Neuron (in vitro differentiated cells): Measurements from ENCODE around the gene RNF10.

Source experiments
- H2AFZ ChIP-seq: one replicate; pipeline ENCODE4 v1.6.1; 2013; ENCODE audit warnings: low read depth, mild to moderate bottlenecking, inconsistent platforms, low read length, moderate library complexity
- H3K27me3 ChIP-seq: one replicate; pipeline ENCODE4 v1.6.1; 2013; ENCODE audit warnings: low read length; ENCODE audit not compliant: insufficient read depth
- H3K36me3 ChIP-seq: one replicate; pipeline ENCODE4 v1.6.1; 2013; ENCODE audit warnings: low read length; ENCODE audit not compliant: insufficient read depth
- H3K4me1 ChIP-seq: one replicate; pipeline ENCODE4 v1.6.1; 2013; ENCODE audit warnings: low read length; ENCODE audit not compliant: insufficient read depth
- H3K4me3 ChIP-seq: 2 replicates; pipeline ENCODE4 v1.5.1; 2013; ENCODE audit warnings: mild to moderate bottlenecking, low read length, moderate library complexity
- H3K9me3 ChIP-seq: one replicate; pipeline ENCODE4 v1.6.1; 2013; ENCODE audit warnings: low read length

The RNF10 gene

DNA sequence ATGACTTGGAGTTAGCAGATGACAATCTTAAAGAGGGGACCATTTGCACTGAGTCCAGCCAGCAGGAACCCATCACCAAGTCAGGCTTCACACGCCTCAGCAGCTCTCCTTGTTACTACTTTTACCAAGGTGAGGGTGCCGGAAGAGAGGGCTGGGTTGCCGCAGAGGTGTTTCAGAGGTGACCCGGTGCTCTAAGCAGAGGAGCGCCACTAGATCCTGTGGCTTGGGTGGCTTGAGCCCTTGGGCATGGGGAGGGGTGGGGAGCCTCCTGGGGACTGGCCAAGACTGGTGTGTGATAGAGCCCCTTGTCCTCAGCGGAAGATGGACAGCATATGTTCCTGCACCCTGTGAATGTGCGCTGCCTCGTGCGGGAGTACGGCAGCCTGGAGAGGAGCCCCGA is 29.3 kb downstream of the RNF10 start:
- H3K4me3 ChIP-seq, result no peak overlapping the region
- no peaks in the 10 kb centered on the region for H3K9me3 ChIP-seq
- no peak overlapping the region for H2AFZ ChIP-seq
- H3K36me3 ChIP-seq, result peaks cover 80% of the 10 kb centered on the region
- no peaks in the 10 kb centered on the region for H3K27me3 ChIP-seq
- H3K4me1 ChIP-seq, result no peaks in the 10 kb centered on the region

DNA sequence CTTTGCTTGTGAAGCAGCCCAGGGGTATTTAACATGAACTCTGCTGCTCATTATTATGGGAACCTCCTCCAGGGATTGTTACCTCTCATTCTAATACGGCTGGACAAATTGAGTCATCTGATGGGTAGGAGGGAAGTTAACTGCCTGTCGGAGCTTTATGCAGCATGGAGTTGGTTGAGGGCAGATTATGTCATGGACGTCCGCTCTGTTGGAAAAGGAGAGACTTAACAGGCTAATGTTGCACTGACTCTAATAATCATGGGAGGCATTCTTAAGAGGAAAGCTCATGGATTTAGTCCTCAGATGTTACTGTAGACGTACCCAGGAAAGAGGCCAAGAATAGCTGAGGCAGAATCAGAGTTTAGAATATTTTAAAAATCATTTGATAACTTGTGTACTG is 37.1 kb downstream of the RNF10 start:
- H2AFZ ChIP-seq, result no peak overlapping the region
- no peak overlapping the region for H3K4me3 ChIP-seq
- no peaks in the 10 kb centered on the region for H3K4me1 ChIP-seq
- H3K36me3 ChIP-seq, result peaks cover 82% of the 10 kb centered on the region
- H3K9me3 ChIP-seq, result no peaks in the 10 kb centered on the region
- no peaks in the 10 kb centered on the region for H3K27me3 ChIP-seq

DNA sequence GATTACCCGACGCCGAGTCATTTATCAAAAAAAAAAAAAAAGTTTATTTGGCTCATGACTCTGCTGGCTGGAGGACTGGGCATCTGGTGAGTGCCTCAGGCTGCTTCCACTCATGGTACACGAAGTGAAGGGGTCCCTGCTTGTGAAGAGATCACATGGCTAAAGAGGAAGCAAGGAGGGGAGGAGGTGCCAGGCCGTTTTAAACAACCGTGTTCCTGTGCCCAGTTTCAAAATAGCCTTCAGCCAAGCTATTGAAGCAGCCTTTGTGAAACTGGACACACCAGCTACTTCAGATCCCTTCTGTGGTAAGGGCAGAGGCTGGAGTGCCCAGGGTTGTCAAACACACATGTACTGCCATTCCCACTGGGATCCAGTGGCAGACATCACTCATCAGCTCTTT is 39.4 kb downstream of the RNF10 start:
- Histone ChIP-seq H3K4me1 (no peaks in the 10 kb centered on the region), H3K36me3 (peaks cover 80% of the 10 kb centered on the region), H2AFZ (no peak overlapping the region), H3K4me3 (no peak overlapping the region), H3K27me3 (no peaks in the 10 kb centered on the region), H3K9me3 (no peaks in the 10 kb centered on the region)

DNA sequence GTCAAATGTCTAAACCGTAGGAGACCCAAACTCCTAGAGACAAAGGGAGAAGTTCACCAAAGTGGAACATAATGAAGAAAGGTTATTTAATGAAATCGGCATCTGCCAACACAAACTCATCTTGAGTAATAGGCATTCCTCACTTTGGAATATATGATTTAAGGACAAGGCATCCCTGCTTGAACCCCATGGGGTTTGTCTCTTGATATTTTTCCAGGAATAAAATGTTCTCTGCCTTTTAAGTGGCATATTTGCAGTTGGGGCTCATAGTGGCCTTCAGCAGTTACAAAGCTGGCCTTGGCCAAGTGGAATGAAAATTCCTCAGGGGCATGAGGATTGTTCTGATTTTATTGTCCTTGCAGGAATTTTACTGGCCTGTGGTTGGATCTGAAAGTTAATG is 40.0 kb downstream of the RNF10 start:
- H3K27me3 ChIP-seq, result no peaks in the 10 kb centered on the region
- no peak overlapping the region for H2AFZ ChIP-seq
- H3K4me1 ChIP-seq, result no peaks in the 10 kb centered on the region
- H3K36me3 ChIP-seq, result peaks cover 79% of the 10 kb centered on the region
- no peaks in the 10 kb centered on the region for H3K9me3 ChIP-seq
- H3K4me3 ChIP-seq, result no peak overlapping the region

DNA sequence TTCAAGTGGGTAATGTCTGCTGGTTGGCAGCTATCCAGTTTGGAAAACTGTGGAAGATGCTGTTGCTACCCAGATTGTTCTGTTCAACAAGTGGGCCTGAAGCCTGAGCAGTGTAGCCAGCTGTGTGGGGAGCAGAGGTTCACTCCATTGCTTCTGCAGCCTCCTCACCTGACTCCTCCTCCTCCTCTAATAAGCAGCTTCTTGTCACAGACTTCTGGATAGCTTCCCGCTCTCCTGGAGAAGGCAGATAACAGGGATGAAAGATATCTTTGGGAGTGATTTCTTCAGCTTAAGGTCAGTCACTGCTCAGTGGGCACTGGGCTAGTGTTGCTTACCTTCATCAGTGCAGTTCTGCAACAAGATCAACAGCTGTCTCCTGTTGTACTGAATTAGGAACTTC is 45.0 kb downstream of the RNF10 start:
- peaks cover 44% of the 10 kb centered on the region for H3K36me3 ChIP-seq
- H3K4me1 ChIP-seq, result peaks cover 15% of the 10 kb centered on the region
- H2AFZ ChIP-seq, result no peak overlapping the region
- H3K4me3 ChIP-seq, result no peak overlapping the region
- H3K27me3 ChIP-seq, result peaks cover 5% of the 10 kb centered on the region
- no peaks in the 10 kb centered on the region for H3K9me3 ChIP-seq

DNA sequence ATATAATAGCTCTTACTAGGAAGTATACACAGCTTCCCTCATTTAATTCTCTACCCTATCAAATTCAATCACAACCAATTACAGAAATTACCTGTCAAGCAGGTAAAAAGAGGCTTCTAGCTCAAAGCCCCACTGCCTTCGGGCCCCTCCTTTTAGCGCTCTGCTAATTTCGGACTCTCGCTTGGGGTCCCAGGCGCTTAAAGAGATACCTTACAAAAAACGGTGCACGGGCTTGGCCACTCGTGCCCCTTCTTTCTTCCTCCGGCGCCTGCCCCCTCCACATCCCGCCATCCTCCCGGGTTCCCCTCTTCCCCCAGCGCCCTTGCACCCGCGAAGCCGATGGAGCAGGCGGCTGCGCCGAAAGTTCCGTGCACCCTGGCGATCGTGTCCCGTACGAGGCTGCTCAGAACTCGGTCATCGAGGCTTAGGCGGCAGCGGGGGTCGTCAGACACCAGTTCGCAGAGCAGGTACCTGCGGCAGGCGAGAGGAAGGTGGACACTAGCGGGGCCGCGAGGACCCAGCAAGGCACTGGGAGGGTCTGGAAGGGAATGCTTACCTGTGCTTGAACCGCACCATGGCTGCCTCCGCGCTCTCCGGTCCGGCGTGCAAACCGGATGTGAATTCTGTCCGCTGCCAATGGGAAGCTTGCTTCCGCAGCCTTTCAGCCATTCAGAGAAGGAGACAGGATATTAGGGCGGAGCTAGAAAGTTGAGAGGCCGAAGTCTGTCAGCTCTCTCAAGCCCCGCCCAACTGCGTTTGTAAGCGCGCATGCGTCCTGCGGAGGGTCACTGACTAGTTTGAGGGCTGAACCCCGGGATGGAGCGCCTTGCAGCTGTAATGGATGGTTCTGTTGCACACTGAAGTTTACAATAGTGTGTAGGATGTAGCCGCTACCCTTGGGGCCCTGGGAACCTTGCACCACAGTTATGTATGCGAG is 46.9 kb downstream of the RNF10 start, which contains the start of gene POP5:
TSS of gene POP5 (minus strand) at position 616 of the 937 bp plus-strand sequence. CDS start at position 576, 40 bp downstream.
- peak within 1 kb of the TSS; percentile 65 for H3K4me3 ChIP-seq
- peak within 1 kb of the TSS; percentile 60 for H2AFZ ChIP-seq
- no peaks in the 10 kb centered on the region for H3K9me3 ChIP-seq
- H3K4me1 ChIP-seq, result peaks cover 16% of the 10 kb centered on the region
- peaks cover 32% of the 10 kb centered on the region for H3K36me3 ChIP-seq
- H3K27me3 ChIP-seq, result peaks cover 18% of the 10 kb centered on the region

DNA sequence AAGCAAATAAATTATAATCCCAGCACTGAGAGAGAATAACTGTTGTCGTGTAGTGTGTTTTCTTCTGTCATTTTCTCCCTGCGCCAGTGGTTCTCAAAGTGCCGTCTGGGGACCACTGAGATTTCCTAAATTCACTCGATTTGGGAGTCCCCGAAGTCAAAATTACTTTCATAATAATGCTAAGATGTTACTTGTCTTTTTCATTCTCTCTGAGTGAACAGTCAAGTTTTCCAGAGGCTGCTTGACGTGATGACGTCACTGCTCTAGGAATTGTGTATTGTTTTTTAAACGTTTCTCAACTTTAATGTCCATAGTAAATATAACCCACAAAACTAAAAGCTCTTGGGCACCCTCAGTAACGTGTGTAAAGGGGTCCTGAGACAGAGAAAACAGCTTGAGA is 47.8 kb downstream of the RNF10 start:
- Histone ChIP-seq H3K4me3 (peak overlapping the region; percentile 65), H2AFZ (peak overlapping the region; percentile 60), H3K9me3 (no peaks in the 10 kb centered on the region), H3K27me3 (peaks cover 22% of the 10 kb centered on the region), H3K4me1 (peaks cover 19% of the 10 kb centered on the region), H3K36me3 (peaks cover 22% of the 10 kb centered on the region)

DNA sequence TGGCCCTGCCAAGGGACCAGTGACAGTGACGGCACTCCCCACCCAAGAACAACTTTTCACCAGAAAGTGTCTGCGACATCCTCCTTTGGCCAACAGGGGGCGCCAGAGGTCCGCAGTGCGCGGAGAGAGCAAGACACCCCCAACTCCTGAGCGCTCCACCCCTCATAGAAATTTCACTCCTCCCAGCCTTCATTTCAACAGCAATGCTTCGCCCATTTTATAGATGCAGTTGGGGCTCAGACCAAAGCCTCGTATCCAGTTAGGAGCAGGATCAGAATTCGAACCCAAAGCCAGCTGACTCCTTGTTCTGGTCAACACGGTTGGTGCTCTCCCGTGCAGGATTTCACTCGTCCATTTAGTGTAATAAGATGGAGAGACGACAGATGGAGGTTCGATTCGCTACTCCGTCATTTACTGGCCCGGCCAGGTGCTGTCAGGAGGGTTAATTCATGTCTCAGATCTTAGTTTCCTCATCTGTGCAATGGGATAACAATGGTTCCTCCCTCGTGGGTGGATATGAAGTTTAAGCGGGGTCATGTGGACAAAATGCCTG is 49.4 kb downstream of the RNF10 start:
- Histone ChIP-seq H2AFZ (no peak overlapping the region), H3K27me3 (peaks cover 22% of the 10 kb centered on the region), H3K9me3 (no peaks in the 10 kb centered on the region), H3K4me1 (peaks cover 19% of the 10 kb centered on the region), H3K36me3 (peaks cover 12% of the 10 kb centered on the region), H3K4me3 (no peak overlapping the region)

DNA sequence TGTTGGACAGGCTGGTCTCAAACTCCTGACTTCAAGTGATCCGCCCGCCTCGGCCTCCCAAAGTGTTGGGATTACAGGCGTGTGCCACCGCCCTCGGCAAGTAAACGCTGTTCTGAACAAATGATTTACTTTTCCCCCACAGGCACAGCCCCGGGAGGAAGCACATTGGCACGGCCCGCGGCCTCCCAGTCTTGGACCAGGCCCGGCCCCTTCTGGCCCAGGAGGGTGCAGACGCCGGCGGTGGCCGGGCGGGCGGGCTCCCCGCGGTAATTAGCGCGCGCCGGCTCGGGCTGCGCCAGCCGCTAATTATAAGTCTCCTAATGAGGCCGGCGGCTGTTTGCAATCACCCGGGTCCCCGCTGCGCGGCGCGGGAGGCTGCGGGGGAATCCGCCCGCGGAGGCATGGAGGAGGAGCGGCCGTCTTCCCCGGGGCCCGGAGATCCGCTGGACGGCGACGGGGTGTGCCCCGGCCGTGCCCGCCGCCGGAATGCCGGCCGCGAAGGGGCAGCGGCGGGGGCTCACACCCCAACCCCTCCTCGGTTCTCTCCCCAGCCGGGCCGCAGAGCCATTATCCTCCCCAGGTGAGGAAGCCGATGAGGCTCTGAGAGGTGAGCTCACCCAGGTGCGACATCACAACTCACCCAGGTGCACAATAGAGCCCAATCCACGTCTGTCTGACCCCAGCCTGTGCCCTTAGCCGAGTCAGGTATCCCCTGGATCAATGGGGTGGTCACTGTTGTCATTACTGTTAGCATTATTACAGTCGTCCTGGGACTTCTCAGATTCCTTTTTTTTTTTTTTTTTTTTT is 50.4 kb downstream of the RNF10 start:
- peaks cover 2% of the 10 kb centered on the region for H3K36me3 ChIP-seq
- no peaks in the 10 kb centered on the region for H3K9me3 ChIP-seq
- peaks cover 19% of the 10 kb centered on the region for H3K4me1 ChIP-seq
- H3K4me3 ChIP-seq, result peak overlapping the region; percentile 12
- no peak overlapping the region for H2AFZ ChIP-seq
- peaks cover 28% of the 10 kb centered on the region for H3K27me3 ChIP-seq

DNA sequence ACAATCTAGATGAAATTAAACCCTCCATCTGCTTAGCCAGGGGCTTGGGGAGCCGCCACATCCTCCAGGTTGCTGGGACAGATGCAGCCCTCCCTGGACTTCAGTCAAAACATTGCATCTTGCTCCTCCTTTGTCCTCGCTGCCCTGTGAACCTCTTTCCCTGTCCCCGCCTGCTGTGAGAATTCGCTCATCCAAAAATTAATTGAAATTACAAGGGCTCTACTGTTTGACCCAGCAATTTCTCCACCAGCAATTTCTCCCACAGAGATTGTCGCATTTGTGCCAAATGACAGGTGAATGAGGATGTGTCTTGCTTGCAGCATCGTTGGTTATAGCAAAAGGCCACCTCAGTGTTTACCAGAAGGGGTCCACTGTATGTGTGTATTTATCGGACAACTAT is 52.0 kb downstream of the RNF10 start:
- Histone ChIP-seq H3K4me3 (no peak overlapping the region), H2AFZ (no peak overlapping the region), H3K36me3 (no peaks in the 10 kb centered on the region), H3K27me3 (peaks cover 32% of the 10 kb centered on the region), H3K9me3 (no peaks in the 10 kb centered on the region), H3K4me1 (peaks cover 10% of the 10 kb centered on the region)

DNA sequence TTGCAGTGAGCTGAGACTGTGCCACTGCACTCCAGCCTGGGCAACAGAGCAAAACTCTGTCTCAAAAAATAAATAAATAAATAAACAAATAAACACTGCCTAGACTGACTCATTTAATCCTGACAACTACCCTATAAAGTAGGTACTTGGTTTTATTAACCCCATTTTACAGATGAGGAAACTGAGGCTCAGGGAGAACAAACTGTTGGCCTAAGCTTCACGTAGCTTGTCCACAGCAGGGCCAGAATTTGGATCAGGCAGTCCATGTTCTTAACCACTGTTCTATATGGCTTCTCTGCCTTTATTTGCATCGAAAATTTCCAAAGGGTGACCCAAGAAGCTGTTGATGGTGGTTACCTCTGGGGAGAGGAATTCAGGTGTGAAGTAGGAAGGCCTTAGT is 52.7 kb downstream of the RNF10 start:
- no peak overlapping the region for H3K4me3 ChIP-seq
- no peaks in the 10 kb centered on the region for H3K36me3 ChIP-seq
- H2AFZ ChIP-seq, result no peak overlapping the region
- H3K4me1 ChIP-seq, result peaks cover 6% of the 10 kb centered on the region
- H3K27me3 ChIP-seq, result peaks cover 37% of the 10 kb centered on the region
- H3K9me3 ChIP-seq, result no peaks in the 10 kb centered on the region

DNA sequence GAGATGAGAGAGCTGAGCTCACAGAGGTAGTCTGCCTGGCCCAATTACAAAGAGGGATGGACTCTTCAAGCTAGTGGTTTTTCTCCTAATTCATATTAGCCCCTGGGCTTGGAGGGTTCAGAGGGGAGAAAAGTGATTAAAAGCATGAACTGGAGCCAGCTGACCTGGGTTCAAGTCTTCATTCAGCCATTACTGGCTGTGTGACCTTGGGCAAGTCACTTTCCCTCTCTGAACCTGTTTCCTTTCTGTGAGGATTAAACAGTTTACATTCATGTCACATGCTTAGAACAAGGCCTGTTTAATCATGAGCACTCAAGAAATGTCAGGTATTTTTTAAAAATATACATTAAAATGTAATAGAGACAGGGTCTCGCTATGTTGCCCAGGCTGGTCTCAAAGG is 54.2 kb downstream of the RNF10 start:
- no peaks in the 10 kb centered on the region for H3K9me3 ChIP-seq
- H3K4me1 ChIP-seq, result peaks cover 5% of the 10 kb centered on the region
- H3K4me3 ChIP-seq, result no peak overlapping the region
- no peaks in the 10 kb centered on the region for H3K36me3 ChIP-seq
- H3K27me3 ChIP-seq, result peaks cover 37% of the 10 kb centered on the region
- no peak overlapping the region for H2AFZ ChIP-seq
